ENCODE data around the gene SCAI.

GRCh38 chr9:124941679-124942561 is 201.4 kb downstream of the SCAI start:
- TF ChIP-seq CTCF (conservative IDR thresholded peaks at IDR 0.05; ENCODE audit: low read length) (no peak), EZH2phosphoT487 (IDR thresholded peaks at IDR 0.05; ENCODE audit: borderline replicate concordance) (no peak)

Data from Loucy (cell line).